Endothelial cell of umbilical vein (primary cell): Measurements from ENCODE around the gene KCNMA1.

Experiments
- CTCF ChIP-seq, 2 donors: IDR thresholded peaks; 1 replicate in 1 of 2; 2 replicates in 1 of 2; pipeline ENCODE4 v1.5.1; 2011; ENCODE audit warnings: low read length in 2 of 2, mild to moderate bottlenecking in 2 of 2, moderate library complexity in 2 of 2, control low read depth in 1 of 2, inconsistent platforms in 1 of 2, low read depth in 1 of 2; ENCODE audit not compliant: insufficient read depth in 1 of 2; ENCODE audit errors: extremely low read depth in 1 of 2
- JUN ChIP-seq: IDR thresholded peaks from 2 replicates; pipeline ENCODE4 v1.6.1; 2011; ENCODE audit warnings: borderline replicate concordance, low read depth; ENCODE audit not compliant: insufficient read length, insufficient read depth
- POLR2A ChIP-seq: IDR thresholded peaks from 2 replicates; pipeline ENCODE4 v1.6.1; 2012; ENCODE audit warnings: low read depth, mild to moderate bottlenecking, control low read depth, low read length

- no peak for TF ChIP-seq CTCF (IDR thresholded peaks at IDR 0.05; ENCODE audit: extremely low read depth in 1 of 2, insufficient read depth in 1 of 2, low read depth in 1 of 2, low read length in 2 of 2)
- no peak for TF ChIP-seq JUN
- no peak for TF ChIP-seq POLR2A
Observed at GRCh38 chr10:77404810-77405209, 232.8 kb downstream of the KCNMA1 start.
